ENCODE measurements around the gene NRIP3.

- no peak for TF ChIP-seq TOX (CRISPR knock-in tag; IDR thresholded peaks at IDR 0.05; ENCODE audit: borderline replicate concordance)
- no peak for TF ChIP-seq ARNTL (CRISPR knock-in tag; IDR thresholded peaks at IDR 0.05; ENCODE audit: borderline replicate concordance, low read depth)
- TF ChIP-seq ZNF565 (CRISPR knock-in tag; conservative IDR thresholded peaks at IDR 0.05; ENCODE audit: low read depth): no peak
- TF ChIP-seq PPARA (CRISPR knock-in tag; IDR thresholded peaks at IDR 0.05; ENCODE audit: borderline replicate concordance): no peak
- no peak for TF ChIP-seq ESRRG (CRISPR knock-in tag; IDR thresholded peaks at IDR 0.05)
- no peak for TF ChIP-seq CSRNP3 (CRISPR knock-in tag; IDR thresholded peaks at IDR 0.05)
- no peak for TF ChIP-seq OSR1 (CRISPR knock-in tag; IDR thresholded peaks at IDR 0.05)
Measured at GRCh38 chr11:9052316-9052715, 48.5 kb upstream of the NRIP3 start.
